HepG2 (cell line): ENCODE measurements around the gene MTHFD1. TPM values are rescaled to one million over a fixed set of nuclear protein-coding genes. Genes with fewer than 3 reads are reported as not detected.

Source experiments
- MATR3 ChIP-seq: sonication (generic); formaldehyde crosslinking; IDR thresholded peaks from 2 replicates; pipeline ENCODE4 v1.4.0; 2020; ENCODE audit warnings: missing genetic modification reagents
- NFE2L2 ChIP-seq: fragments of 150-350 bp; IDR thresholded peaks from 2 replicates; pipeline ENCODE4 v1.6.1; 2014; ENCODE audit warnings: low read length
- REPIN1 ChIP-seq: sonication (generic); formaldehyde crosslinking; IDR thresholded peaks from 2 replicates; pipeline ENCODE4 v1.8.0; 2022; ENCODE audit warnings: missing genetic modification reagents, low read depth, mild to moderate bottlenecking, borderline replicate concordance
- SNAPC2 ChIP-seq: sonication (generic); formaldehyde crosslinking; IDR thresholded peaks from 2 replicates; pipeline ENCODE4 v1.8.1; 2022; ENCODE audit warnings: mild to moderate bottlenecking, missing genetic modification reagents
- SRSF1 ChIP-seq: fragments of 200-400 bp; formaldehyde crosslinking; optimal IDR thresholded peaks from 2 replicates; pipeline ENCODE3; 2017; ENCODE audit warnings: mild to moderate bottlenecking, low read depth, low read length, moderate library complexity
- TCF7L2 ChIP-seq: IDR thresholded peaks from 2 replicates; pipeline ENCODE4 v1.6.1; 2011; ENCODE audit warnings: mild to moderate bottlenecking, low read depth, low read length, moderate library complexity
- XRCC5 ChIP-seq: fragments of 200-400 bp; formaldehyde crosslinking; optimal IDR thresholded peaks from 2 replicates; pipeline ENCODE3; 2017; ENCODE audit warnings: mild to moderate bottlenecking, low read length
- YEATS2 ChIP-seq: sonication (generic); formaldehyde crosslinking; IDR thresholded peaks from 2 replicates; pipeline ENCODE4 v1.4.0; 2020; ENCODE audit warnings: missing genetic modification reagents, borderline replicate concordance
- YY1 ChIP-seq: IDR thresholded peaks from 2 replicates; pipeline ENCODE4 v1.6.1; 2011; ENCODE audit warnings: low read length, low read depth, moderate library complexity, mild to moderate bottlenecking; ENCODE audit not compliant: insufficient read depth, insufficient replicate concordance
- ZBTB20 ChIP-seq: sonication (generic); formaldehyde crosslinking; IDR thresholded peaks from 2 replicates; pipeline ENCODE4 v1.8.1; 2023; ENCODE audit warnings: missing genetic modification reagents, low read depth, mild to moderate bottlenecking, borderline replicate concordance
- ZMYM3 ChIP-seq: sonication (generic); formaldehyde crosslinking; IDR thresholded peaks from 2 replicates; pipeline ENCODE4 v1.5.1; 2020; ENCODE audit warnings: mild to moderate bottlenecking, missing genetic modification reagents
- ZNF431 ChIP-seq: sonication (generic); formaldehyde crosslinking; IDR thresholded peaks from 2 replicates; pipeline ENCODE4 v1.9.0; 2022; ENCODE audit warnings: missing genetic modification reagents, low read depth, mild to moderate bottlenecking, borderline replicate concordance
- ZNF496 ChIP-seq: sonication (generic); formaldehyde crosslinking; IDR thresholded peaks from 2 replicates; pipeline ENCODE4 v1.8.1; 2023; ENCODE audit warnings: mild to moderate bottlenecking, moderate library complexity, missing genetic modification reagents; ENCODE audit not compliant: insufficient replicate concordance
- ZNF549 ChIP-seq: sonication (generic); formaldehyde crosslinking; IDR thresholded peaks from 2 replicates; pipeline ENCODE4 v1.5.0; 2020; ENCODE audit warnings: missing genetic modification reagents
- ZNF564 ChIP-seq: sonication (generic); formaldehyde crosslinking; IDR thresholded peaks from 2 replicates; pipeline ENCODE4 v1.8.1; 2023; ENCODE audit warnings: mild to moderate bottlenecking, missing genetic modification reagents
- ZNF878 ChIP-seq: sonication (generic); formaldehyde crosslinking; IDR thresholded peaks from 2 replicates; pipeline ENCODE4 v1.8.1; 2023; ENCODE audit warnings: mild to moderate bottlenecking, missing genetic modification reagents, moderate library complexity
- ZSCAN9 ChIP-seq: IDR thresholded peaks from 2 replicates; pipeline ENCODE4 v1.6.1; 2016; ENCODE audit warnings: borderline replicate concordance
- polyA plus RNA-seq, 8 experiments: library from polyadenylated mRNA; depleted of rRNA in 3 of 8; stranded (reverse) in 7 of 8; unstranded in 1 of 8; fragments of >200 nt; fragmentation: Illumina TruSeq in 4 of 8; extraction: Trizol in 4 of 8; gene quantifications; 2 replicates each; pipeline versions ENCODE4 v1.2.1 to v1.2.3, GENCODE V29; 2011 to 2016; ENCODE audit warnings: low read depth in 4 of 8, missing spikeins in 1 of 8, mixed read lengths in 1 of 8; ENCODE audit not compliant: insufficient read depth in 1 of 8
- total RNA-seq, 5 experiments: library from RNA; depleted of rRNA; stranded (reverse); fragments of >200 nt; fragmentation: Illumina TruSeq; extraction: Trizol; gene quantifications; 2 replicates each; pipeline ENCODE4 v1.2.3, GENCODE V29; 2016; ENCODE audit warnings: low read depth in 1 of 5
- TF ChIP-seq, protein P1 (sequence below): IDR thresholded peaks from 2 replicates; pipeline ENCODE4 v1.6.1; 2012; ENCODE audit warnings: low read length, improper control_type of control experiment
- TF ChIP-seq, protein P2 (sequence below), 2 experiments: fragments of 450-650 bp in 1 of 2; sonication (generic) in 1 of 2; formaldehyde crosslinking; IDR thresholded peaks; 2 replicates each; pipeline versions ENCODE4 v1.5.0 to v1.8.0; 2020 to 2022; ENCODE audit warnings: mild to moderate bottlenecking in 1 of 2, missing genetic modification reagents in 1 of 2
- TF ChIP-seq, protein P3 (sequence below): sonication (generic); formaldehyde crosslinking; IDR thresholded peaks from 2 replicates; pipeline ENCODE4 v1.4.0; 2020; ENCODE audit warnings: missing genetic modification reagents
- TF ChIP-seq, protein P4 (sequence below): sonication (generic); formaldehyde crosslinking; IDR thresholded peaks from 2 replicates; pipeline ENCODE4 v1.4.0; 2020; ENCODE audit warnings: missing genetic modification reagents, mild to moderate bottlenecking, borderline replicate concordance

The MTHFD1 gene
- total and polyA plus RNA-seq, 2 of the 13 experiments (the other 11 are each of a cell fraction or from before 2014, with no cell fraction given), result 31.0 to 106 TPM

DNA sequence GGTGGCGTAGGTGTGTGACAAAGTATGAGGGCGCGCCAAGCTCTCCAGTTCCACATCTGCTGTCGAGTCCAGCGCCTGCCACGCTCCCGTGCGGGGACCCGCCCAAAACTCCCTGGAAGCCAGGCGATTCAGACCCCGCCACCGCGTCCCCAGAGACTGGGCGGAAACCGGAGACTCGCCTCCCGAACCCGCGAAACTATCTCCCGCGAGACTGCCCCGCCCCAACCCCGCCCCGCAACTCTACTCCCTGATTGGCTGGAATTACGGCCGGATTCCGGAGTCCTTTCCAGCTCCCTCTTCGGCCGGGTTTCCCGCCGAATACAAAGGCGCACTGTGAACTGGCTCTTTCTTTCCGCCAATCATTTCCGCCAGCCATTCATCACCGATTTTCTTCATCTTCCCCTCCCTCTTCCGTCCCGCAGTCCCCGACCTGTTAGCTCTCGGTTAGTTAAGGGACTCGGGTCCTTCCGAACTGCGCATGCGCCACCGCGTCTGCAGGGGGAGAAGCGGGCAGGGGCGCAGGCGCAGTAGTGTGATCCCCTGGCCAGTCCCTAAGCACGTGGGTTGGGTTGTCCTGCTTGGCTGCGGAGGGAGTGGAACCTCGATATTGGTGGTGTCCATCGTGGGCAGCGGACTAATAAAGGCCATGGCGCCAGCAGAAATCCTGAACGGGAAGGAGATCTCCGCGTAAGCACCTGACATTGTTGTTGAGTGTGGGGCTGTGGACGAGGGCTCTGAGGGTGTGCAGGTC lies at the start of gene MTHFD1 (continued):
- TF ChIP-seq, protein P1, sequence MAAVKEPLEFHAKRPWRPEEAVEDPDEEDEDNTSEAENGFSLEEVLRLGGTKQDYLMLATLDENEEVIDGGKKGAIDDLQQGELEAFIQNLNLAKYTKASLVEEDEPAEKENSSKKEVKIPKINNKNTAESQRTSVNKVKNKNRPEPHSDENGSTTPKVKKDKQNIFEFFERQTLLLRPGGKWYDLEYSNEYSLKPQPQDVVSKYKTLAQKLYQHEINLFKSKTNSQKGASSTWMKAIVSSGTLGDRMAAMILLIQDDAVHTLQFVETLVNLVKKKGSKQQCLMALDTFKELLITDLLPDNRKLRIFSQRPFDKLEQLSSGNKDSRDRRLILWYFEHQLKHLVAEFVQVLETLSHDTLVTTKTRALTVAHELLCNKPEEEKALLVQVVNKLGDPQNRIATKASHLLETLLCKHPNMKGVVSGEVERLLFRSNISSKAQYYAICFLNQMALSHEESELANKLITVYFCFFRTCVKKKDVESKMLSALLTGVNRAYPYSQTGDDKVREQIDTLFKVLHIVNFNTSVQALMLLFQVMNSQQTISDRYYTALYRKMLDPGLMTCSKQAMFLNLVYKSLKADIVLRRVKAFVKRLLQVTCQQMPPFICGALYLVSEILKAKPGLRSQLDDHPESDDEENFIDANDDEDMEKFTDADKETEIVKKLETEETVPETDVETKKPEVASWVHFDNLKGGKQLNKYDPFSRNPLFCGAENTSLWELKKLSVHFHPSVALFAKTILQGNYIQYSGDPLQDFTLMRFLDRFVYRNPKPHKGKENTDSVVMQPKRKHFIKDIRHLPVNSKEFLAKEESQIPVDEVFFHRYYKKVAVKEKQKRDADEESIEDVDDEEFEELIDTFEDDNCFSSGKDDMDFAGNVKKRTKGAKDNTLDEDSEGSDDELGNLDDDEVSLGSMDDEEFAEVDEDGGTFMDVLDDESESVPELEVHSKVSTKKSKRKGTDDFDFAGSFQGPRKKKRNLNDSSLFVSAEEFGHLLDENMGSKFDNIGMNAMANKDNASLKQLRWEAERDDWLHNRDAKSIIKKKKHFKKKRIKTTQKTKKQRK, result no peak
- TF ChIP-seq ZNF431, result 0 out of 2 replicates have a peak, but pooled peaks have one; percentile 56
- TF ChIP-seq ZBTB20 (CRISPR knock-in tag), result peak; percentile 81; the same call in 1 of the 2 replicates
- peak; percentile 72; the same call in 1 of the 2 replicates for TF ChIP-seq ZNF564 (CRISPR knock-in tag)
- peak; percentile 17 for TF ChIP-seq YY1
- peak; percentile 79 for TF ChIP-seq ZNF878 (CRISPR knock-in tag)
- TF ChIP-seq REPIN1, result peak; percentile 77
- no peak for TF ChIP-seq NFE2L2
- TF ChIP-seq, protein P2, sequence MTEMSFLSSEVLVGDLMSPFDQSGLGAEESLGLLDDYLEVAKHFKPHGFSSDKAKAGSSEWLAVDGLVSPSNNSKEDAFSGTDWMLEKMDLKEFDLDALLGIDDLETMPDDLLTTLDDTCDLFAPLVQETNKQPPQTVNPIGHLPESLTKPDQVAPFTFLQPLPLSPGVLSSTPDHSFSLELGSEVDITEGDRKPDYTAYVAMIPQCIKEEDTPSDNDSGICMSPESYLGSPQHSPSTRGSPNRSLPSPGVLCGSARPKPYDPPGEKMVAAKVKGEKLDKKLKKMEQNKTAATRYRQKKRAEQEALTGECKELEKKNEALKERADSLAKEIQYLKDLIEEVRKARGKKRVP (CRISPR knock-in tag; IDR thresholded peaks at IDR 0.05), result peak in 1 of 2 experiments; percentile 78; a peak in 2 of 4 replicates
- no peak for TF ChIP-seq MATR3 (CRISPR knock-in tag)
- peak; percentile 80; the same call in 1 of the 2 replicates for TF ChIP-seq ZSCAN9
- TF ChIP-seq, protein P3, sequence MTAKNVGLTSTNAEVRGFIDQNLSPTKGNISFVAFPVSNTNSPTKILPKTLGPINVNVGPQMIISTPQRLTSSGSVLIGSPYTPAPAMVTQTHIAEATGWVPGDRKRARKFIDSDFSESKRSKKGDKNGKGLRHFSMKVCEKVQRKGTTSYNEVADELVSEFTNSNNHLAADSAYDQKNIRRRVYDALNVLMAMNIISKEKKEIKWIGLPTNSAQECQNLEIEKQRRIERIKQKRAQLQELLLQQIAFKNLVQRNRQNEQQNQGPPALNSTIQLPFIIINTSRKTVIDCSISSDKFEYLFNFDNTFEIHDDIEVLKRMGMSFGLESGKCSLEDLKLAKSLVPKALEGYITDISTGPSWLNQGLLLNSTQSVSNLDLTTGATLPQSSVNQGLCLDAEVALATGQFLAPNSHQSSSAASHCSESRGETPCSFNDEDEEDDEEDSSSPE, result peak; percentile 97
- no peak for TF ChIP-seq ZNF496 (CRISPR knock-in tag)
- TF ChIP-seq ZMYM3 (CRISPR knock-in tag), result no peak; the same call in 1 of the 2 replicates
- TF ChIP-seq TCF7L2, result no peak
- peak; percentile 80 for TF ChIP-seq YEATS2 (CRISPR knock-in tag)
- peak; percentile 18 for TF ChIP-seq XRCC5
- no peak for TF ChIP-seq SNAPC2 (CRISPR knock-in tag)
- TF ChIP-seq SRSF1, result peak; percentile 16
- no peak for TF ChIP-seq ZNF549 (CRISPR knock-in tag)
- TF ChIP-seq, protein P4, sequence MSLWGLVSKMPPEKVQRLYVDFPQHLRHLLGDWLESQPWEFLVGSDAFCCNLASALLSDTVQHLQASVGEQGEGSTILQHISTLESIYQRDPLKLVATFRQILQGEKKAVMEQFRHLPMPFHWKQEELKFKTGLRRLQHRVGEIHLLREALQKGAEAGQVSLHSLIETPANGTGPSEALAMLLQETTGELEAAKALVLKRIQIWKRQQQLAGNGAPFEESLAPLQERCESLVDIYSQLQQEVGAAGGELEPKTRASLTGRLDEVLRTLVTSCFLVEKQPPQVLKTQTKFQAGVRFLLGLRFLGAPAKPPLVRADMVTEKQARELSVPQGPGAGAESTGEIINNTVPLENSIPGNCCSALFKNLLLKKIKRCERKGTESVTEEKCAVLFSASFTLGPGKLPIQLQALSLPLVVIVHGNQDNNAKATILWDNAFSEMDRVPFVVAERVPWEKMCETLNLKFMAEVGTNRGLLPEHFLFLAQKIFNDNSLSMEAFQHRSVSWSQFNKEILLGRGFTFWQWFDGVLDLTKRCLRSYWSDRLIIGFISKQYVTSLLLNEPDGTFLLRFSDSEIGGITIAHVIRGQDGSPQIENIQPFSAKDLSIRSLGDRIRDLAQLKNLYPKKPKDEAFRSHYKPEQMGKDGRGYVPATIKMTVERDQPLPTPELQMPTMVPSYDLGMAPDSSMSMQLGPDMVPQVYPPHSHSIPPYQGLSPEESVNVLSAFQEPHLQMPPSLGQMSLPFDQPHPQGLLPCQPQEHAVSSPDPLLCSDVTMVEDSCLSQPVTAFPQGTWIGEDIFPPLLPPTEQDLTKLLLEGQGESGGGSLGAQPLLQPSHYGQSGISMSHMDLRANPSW (CRISPR knock-in tag), result no peak
